Mucosa of gallbladder (tissue), 1 donor: ENCODE data around the gene CACNB4. TPM values are rescaled to one million over a fixed set of nuclear protein-coding genes. Genes with fewer than 3 reads are reported as not detected.
"Not testable (repeated sequence)": the region's sequence is repeated elsewhere in the genome, so short reads cannot be mapped to it uniquely, and the experiment has no call there.

Experiments
- DNase-seq: peaks from one replicate; pipeline ENCODE4 v3.0.0-alpha.2; 2020; ENCODE audit warnings: low spot score
- total RNA-seq: library from RNA; stranded (reverse); gene quantifications from one replicate; pipeline ENCODE4 v1.2.1, GENCODE V29; 2021
- donor health status: DM: no; HTN: no; CAD: no.

The CACNB4 gene
- total RNA-seq, 1 donor from 2014 or later: 1.8 TPM

GRCh38 chr2:151824886-151825285, 274.0 kb downstream of the CACNB4 start:
- DNase-seq: no peak

GRCh38 chr2:151823651-151824050, 275.2 kb downstream of the CACNB4 start:
- DNase-seq: no peak

GRCh38 chr2:151819920-151820319, 278.9 kb downstream of the CACNB4 start:
- no peak for DNase-seq

GRCh38 chr2:151817929-151818328, 280.9 kb downstream of the CACNB4 start:
- no peak for DNase-seq

GRCh38 chr2:151816843-151817242, 282.0 kb downstream of the CACNB4 start:
- no peak for DNase-seq

- DNase-seq: no peak
Measured at GRCh38 chr2:151815821-151816489, 282.9 kb downstream of the CACNB4 start.

GRCh38 chr2:151810489-151810888, 288.4 kb downstream of the CACNB4 start:
- DNase-seq: no peak

- no peak for DNase-seq
Measured at GRCh38 chr2:151809073-151809383, 289.8 kb downstream of the CACNB4 start.

- no peak for DNase-seq
Measured at GRCh38 chr2:151808258-151809072, 290.4 kb downstream of the CACNB4 start.

- no peak for DNase-seq
Measured at GRCh38 chr2:151805961-151806360, 292.9 kb downstream of the CACNB4 start.

- DNase-seq: no peak
Measured at GRCh38 chr2:151805343-151805742, 293.5 kb downstream of the CACNB4 start.

GRCh38 chr2:151803811-151804210, 295.0 kb downstream of the CACNB4 start:
- DNase-seq: no peak

- no peak for DNase-seq
Measured at GRCh38 chr2:151802315-151802714, 296.5 kb downstream of the CACNB4 start.

GRCh38 chr2:151799886-151800292, 299.0 kb downstream of the CACNB4 start:
- no peak for DNase-seq

- no peak for DNase-seq
Measured at GRCh38 chr2:151796774-151797173, 302.1 kb downstream of the CACNB4 start.

- DNase-seq: no peak
Measured at GRCh38 chr2:151795646-151796240, 303.1 kb downstream of the CACNB4 start.

- not testable (repeated sequence) for DNase-seq
Measured at GRCh38 chr2:151794422-151794821, 304.4 kb downstream of the CACNB4 start.

- DNase-seq: no peak
Measured at GRCh38 chr2:151793123-151793522, 305.7 kb downstream of the CACNB4 start.

GRCh38 chr2:151792589-151792988, 306.3 kb downstream of the CACNB4 start:
- no peak for DNase-seq

- DNase-seq: no peak
Measured at GRCh38 chr2:151791545-151791944, 307.3 kb downstream of the CACNB4 start.

- DNase-seq: no peak
Measured at GRCh38 chr2:151790689-151791088, 308.2 kb downstream of the CACNB4 start.

GRCh38 chr2:151789055-151789834, 309.6 kb downstream of the CACNB4 start:
- no peak for DNase-seq
